Sigmoid colon (tissue), 7 donors: ENCODE results near the gene MIEF1. TPM values are rescaled to one million over a fixed set of nuclear protein-coding genes. Genes with fewer than 3 reads are reported as not detected.
A peak's percentile ranks its signal among the peaks of the same experiment; 100 is the strongest.

Experiments
- DNase-seq: peaks from one replicate; pipeline ENCODE4 v3.0.0-alpha.2; 2019
- H3K27ac ChIP-seq, 4 donors: fragments of 200-600 bp; sonication (generic); one replicate each; pipeline ENCODE4 v1.5.1; 2016 to 2019; ENCODE audit warnings: mild to moderate bottlenecking in 1 of 4
- H3K27me3 ChIP-seq, 3 donors: fragments of 200-600 bp; sonication (generic); one replicate each; pipeline ENCODE4 v1.5.1; 2019; ENCODE audit warnings: mild to moderate bottlenecking in 1 of 3
- H3K36me3 ChIP-seq, 4 donors: fragments of 200-600 bp; sonication (generic); one replicate each; pipeline ENCODE4 v1.5.1; 2016 to 2019
- H3K4me1 ChIP-seq, 4 donors: fragments of 200-600 bp; sonication (generic); one replicate each; pipeline ENCODE4 v1.5.1; 2017 to 2019
- H3K4me3 ChIP-seq, 4 donors: fragments of 200-600 bp; sonication (generic); one replicate each; pipeline ENCODE4 v1.5.1; 2017 to 2019; ENCODE audit warnings: mild to moderate bottlenecking in 2 of 4, moderate library complexity in 1 of 4
- H3K9me3 ChIP-seq, 4 donors: fragments of 200-600 bp in 3 of 4; sonication (generic) in 3 of 4; one replicate each; pipeline versions ENCODE4 v1.5.1 to v1.6.1; 2013 to 2019
- EP300 ChIP-seq, 4 donors: sonication (generic); formaldehyde crosslinking; IDR thresholded peaks; one replicate each; pipeline ENCODE4 v1.6.1; 2017; ENCODE audit warnings: antibody characterized with exemption in 4 of 4
- POLR2A ChIP-seq, 2 donors: fragments of 450-650 bp; IDR thresholded peaks; one replicate each; pipeline ENCODE4 v1.6.1; 2016; ENCODE audit warnings: antibody characterized with exemption in 2 of 2, mild to moderate bottlenecking in 2 of 2, moderate library complexity in 2 of 2
- POLR2AphosphoS5 ChIP-seq, 4 donors: sonication (generic); formaldehyde crosslinking; IDR thresholded peaks; one replicate each; pipeline ENCODE4 v1.6.1; 2017; ENCODE audit warnings: antibody characterized with exemption in 4 of 4
- WGBS, 2 donors: extraction: QIAGEN DNeasy Blood & Tissue Kit; methylation state at CpG; one replicate each; pipeline ENCODE4 v1.1.7; 2013; 5-methylcytosine and 5-hydroxymethylcytosine counted together
- intact Hi-C: fragments of 100-400 bp; cut with DNase I; formaldehyde crosslinking; loops from one replicate; pipeline ENCODE4 v1.15.1; 2023
- polyA plus RNA-seq, 3 donors: library from polyadenylated mRNA; stranded (reverse); fragments of 200-250 nt; gene quantifications; one replicate each; pipeline ENCODE4 v1.2.3, GENCODE V29; 2013
- total RNA-seq, 4 donors: library from RNA; depleted of rRNA; stranded (reverse); fragments of >200 nt; gene quantifications; one replicate each; pipeline ENCODE4 v1.1.0, GENCODE V29; 2016
- TF ChIP-seq, protein P1 (sequence below), 4 experiments: fragments of 450-650 bp in 3 of 4; fragments of 200-600 bp in 1 of 4; IDR thresholded peaks; one replicate each; pipeline ENCODE4 v1.5.1; 2016 to 2019; ENCODE audit warnings: antibody characterized with exemption in 4 of 4, mild to moderate bottlenecking in 3 of 4, moderate library complexity in 2 of 4
- donor health status: healthy with polysubstance abuse.
- donor health status: Bipolar disorder and iron deficiency.
- donor health status: healthy.

The MIEF1 gene
- total and polyA plus RNA-seq, 7 donors, result 9.0 to 25.4 (median 14.2) TPM

DNA sequence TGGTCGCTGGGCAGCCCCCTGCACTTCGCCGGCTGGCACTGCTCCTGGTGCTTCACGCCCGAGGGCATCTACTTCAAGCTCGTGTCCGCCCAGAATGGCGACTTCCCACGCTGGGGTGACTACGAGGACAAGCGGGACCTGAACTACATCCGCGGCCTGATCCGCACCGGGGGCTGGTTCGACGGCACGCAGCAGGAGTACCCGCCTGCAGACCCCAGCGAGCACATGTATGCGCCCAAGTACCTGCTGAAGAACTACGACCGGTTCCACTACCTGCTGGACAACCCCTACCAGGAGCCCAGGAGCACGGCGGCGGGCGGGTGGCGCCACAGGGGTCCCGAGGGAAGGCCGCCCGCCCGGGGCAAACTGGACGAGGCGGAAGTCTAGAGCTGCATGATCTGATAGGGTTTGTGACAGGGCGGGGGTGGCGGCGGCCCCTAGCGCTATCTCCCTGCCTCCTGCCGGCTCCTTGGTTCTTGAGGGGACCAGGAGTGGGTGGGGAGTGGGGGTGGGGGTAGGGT is 13.5 kb upstream of the MIEF1 start:
- H3K9me3 ChIP-seq, result no peaks in the 10 kb centered on the region
- H3K27ac ChIP-seq, result no peak overlapping the region
- no peaks in the 10 kb centered on the region for H3K4me1 ChIP-seq
- no peaks in the 10 kb centered on the region for H3K36me3 ChIP-seq
- peak; percentile 58 for DNase-seq
- no peaks in the 10 kb centered on the region for H3K27me3 ChIP-seq
- intact Hi-C loops, result no loop called here
- WGBS, 2 donors, result 96 to 97% methylated on average over 39 of the region's 39 CpGs
- no peak overlapping the region for H3K4me3 ChIP-seq
- TF ChIP-seq POLR2AphosphoS5 (IDR thresholded peaks at IDR 0.05), result no peak
- TF ChIP-seq, protein P1, sequence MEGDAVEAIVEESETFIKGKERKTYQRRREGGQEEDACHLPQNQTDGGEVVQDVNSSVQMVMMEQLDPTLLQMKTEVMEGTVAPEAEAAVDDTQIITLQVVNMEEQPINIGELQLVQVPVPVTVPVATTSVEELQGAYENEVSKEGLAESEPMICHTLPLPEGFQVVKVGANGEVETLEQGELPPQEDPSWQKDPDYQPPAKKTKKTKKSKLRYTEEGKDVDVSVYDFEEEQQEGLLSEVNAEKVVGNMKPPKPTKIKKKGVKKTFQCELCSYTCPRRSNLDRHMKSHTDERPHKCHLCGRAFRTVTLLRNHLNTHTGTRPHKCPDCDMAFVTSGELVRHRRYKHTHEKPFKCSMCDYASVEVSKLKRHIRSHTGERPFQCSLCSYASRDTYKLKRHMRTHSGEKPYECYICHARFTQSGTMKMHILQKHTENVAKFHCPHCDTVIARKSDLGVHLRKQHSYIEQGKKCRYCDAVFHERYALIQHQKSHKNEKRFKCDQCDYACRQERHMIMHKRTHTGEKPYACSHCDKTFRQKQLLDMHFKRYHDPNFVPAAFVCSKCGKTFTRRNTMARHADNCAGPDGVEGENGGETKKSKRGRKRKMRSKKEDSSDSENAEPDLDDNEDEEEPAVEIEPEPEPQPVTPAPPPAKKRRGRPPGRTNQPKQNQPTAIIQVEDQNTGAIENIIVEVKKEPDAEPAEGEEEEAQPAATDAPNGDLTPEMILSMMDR (IDR thresholded peaks at IDR 0.05), result no peak
- no peak for TF ChIP-seq POLR2A (IDR thresholded peaks at IDR 0.05)
- no peak for TF ChIP-seq EP300 (IDR thresholded peaks at IDR 0.05)

DNA sequence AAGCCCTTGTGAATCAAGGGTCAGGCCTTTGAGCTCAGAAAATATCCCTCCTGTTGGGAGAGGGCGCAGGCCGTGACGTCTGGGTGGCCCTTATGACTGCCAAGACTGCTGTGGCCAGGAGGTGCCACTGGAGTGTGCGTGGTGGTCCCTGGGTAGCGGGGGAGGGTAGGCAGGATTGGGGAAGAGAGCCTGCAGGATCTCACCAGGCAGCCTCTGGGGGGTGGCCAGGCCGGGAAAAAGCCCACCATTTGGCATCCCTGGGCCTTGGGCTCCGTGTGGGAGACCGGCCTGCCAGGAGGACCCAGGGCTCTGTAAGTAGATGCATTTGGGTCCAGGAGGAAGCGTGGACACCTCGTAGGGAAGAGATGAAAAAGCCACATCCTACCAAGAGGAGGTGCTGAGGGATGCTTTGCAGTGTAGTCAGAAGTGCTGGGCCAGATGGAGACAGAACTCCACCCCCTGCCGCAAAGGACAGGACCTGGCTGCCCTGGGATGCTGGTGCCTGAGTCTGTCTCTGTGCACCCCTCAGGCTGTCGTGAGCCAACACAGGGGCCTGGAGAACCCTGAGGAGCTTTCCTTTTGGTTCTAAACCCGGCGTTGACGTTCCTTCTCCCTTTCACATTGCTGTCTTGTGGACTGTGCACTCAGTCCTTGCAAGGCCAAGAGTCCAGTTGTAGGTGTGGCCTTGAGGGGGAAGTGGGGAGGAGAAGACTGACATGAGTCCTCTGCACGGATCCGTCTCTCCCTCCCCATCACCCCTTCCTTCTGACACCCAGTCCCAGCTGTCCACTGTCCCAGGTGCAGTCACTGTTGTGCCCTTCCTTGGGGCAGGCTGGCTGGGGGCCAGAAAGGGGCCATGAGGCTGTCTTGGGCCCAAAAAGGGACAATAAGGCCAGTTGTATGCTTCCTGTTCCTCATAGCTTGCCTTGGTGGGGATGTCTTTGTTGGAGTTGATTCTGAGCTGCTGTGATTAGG is 12.7 kb upstream of the MIEF1 start:
- H3K9me3 ChIP-seq, result no peaks in the 10 kb centered on the region
- intact Hi-C loops, result no loop called here
- WGBS, 2 donors, result 69 to 82% methylated on average over 17 of the region's 17 CpGs
- H3K27ac ChIP-seq, result no peak overlapping the region
- DNase-seq, result peak; percentile 50
- TF ChIP-seq EP300 (IDR thresholded peaks at IDR 0.05), result no peak
- no peak for TF ChIP-seq POLR2AphosphoS5 (IDR thresholded peaks at IDR 0.05)
- TF ChIP-seq, protein P1 (IDR thresholded peaks at IDR 0.05), result no peak
- no peak for TF ChIP-seq POLR2A (IDR thresholded peaks at IDR 0.05)
- H3K4me1 ChIP-seq, result no peaks in the 10 kb centered on the region
- no peak overlapping the region for H3K4me3 ChIP-seq
- no peaks in the 10 kb centered on the region for H3K36me3 ChIP-seq
- no peaks in the 10 kb centered on the region for H3K27me3 ChIP-seq

DNA sequence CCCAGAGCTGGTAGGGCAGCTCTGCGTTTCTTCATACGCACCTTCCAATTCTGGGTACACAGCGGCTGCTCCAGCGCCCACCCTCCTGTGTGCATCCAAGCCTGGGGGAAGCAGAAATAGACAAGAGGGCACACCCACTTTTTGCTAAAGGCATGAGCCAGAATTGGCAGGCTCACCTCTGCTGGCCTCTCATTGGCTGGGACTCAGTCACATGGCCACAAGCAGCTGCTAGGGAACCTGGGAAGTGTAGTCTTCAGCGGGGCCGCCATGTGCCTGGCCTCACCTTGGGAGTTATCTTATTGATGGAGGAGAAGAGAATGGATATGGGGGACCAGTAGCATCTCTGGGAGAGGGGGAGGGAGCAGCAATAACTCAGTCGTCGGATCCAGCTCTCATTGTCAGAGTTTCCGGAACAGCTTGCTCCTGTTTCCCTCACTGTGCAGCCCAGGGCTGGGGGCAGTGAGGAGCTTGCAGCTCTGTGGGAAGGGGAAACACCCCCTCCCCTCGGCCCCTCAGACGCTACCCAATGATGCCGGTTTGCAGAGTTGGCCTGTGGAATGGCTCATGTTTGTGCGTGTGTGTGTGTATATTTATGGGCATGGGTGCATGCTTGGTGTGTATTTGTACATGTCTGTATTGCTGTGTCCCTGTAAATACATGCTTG is 11.8 kb upstream of the MIEF1 start:
- intact Hi-C loops, result no loop called here
- 57 to 67% methylated on average over 13 of the region's 13 CpGs for WGBS, 2 donors
- peak; percentile 85 for DNase-seq

DNA sequence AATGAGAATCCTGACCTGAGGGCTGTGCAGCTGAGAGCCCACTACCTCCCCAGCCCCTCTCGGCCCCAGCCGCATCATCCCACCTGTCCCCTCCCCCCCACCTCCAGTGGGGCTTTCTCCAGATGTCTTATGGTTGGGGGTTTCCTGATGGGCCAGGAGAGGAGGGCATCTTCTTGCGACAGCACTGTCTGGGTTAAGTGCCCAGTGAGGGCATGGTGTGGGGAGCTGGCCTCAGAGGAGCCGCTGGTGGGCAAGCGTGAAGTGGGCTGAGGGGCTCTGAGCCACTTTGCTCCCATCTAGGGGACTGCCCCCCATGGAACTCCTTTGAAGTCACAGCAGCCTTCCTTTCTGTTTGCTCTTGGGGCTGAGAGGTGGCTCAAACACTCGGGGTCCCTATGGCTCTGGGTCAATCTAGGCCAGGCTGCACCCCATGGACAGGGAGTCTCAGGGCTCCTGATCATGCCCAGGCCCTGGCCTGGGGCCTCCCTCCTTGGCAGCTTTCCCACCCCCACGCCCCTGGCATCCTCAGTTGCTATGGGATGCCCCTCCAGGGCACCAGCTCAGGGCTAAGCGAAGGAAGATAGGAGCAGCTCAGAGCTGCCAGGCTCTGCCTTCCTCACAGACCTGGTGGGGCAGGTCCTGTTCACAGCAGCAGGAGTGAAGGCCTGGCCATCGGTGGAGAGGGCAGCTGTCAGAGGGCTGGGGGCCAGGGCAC is 11.0 kb upstream of the MIEF1 start:
- peaks cover 0 to 2% (median 0%) of the 10 kb centered on the region in 4 donors for H3K4me1 ChIP-seq
- peak; percentile 52 for DNase-seq
- no peaks in the 10 kb centered on the region for H3K9me3 ChIP-seq
- 83 to 88% methylated on average over 9 of the region's 9 CpGs for WGBS, 2 donors
- no peaks in the 10 kb centered on the region for H3K27me3 ChIP-seq
- no peak overlapping the region for H3K27ac ChIP-seq
- H3K4me3 ChIP-seq, result no peak overlapping the region
- intact Hi-C loops, result no loop called here
- TF ChIP-seq, protein P1 (IDR thresholded peaks at IDR 0.05), result no peak
- no peak for TF ChIP-seq POLR2AphosphoS5 (IDR thresholded peaks at IDR 0.05)
- no peak for TF ChIP-seq POLR2A (IDR thresholded peaks at IDR 0.05)
- no peak for TF ChIP-seq EP300 (IDR thresholded peaks at IDR 0.05)
- H3K36me3 ChIP-seq, result no peaks in the 10 kb centered on the region

More for the DNA sequence above, 11.8 kb upstream of the MIEF1 start:
- Histone ChIP-seq H3K4me3 (no peak overlapping the region), H3K4me1 (no peaks in the 10 kb centered on the region), H3K9me3 (no peaks in the 10 kb centered on the region), H3K36me3 (no peaks in the 10 kb centered on the region), H3K27ac (no peak overlapping the region), H3K27me3 (no peaks in the 10 kb centered on the region)
- TF ChIP-seq POLR2A (IDR thresholded peaks at IDR 0.05) (no peak), EP300 (IDR thresholded peaks at IDR 0.05) (no peak), POLR2AphosphoS5 (IDR thresholded peaks at IDR 0.05) (no peak)
- TF ChIP-seq, protein P1 (IDR thresholded peaks at IDR 0.05), result no peak
